A204.1 (cell line): ENCODE measurements around the gene IPO5.
"Not testable (repeated sequence)": the region's sequence is repeated elsewhere in the genome, so short reads cannot be mapped to it uniquely, and the experiment has no call there.

Experiments
- FAIRE-seq: peaks from 2 replicates; lab custom pipeline; 2012; peaks lifted over from hg19 to GRCh38; lab: Jason Lieb, UNC

Gene IPO5

GRCh38 chr13:98014766-98015165 lies 61.3 kb downstream of the IPO5 start:
- FAIRE-seq: no peak

- no peak for FAIRE-seq
Observed at GRCh38 chr13:98018293-98018692, 64.8 kb downstream of the IPO5 start.

GRCh38 chr13:98019186-98019585 lies 65.7 kb downstream of the IPO5 start:
- no peak for FAIRE-seq

GRCh38 chr13:98020271-98020670 lies 66.8 kb downstream of the IPO5 start:
- no peak for FAIRE-seq

GRCh38 chr13:98022210-98022609 lies 68.7 kb downstream of the IPO5 start:
- FAIRE-seq: no peak

GRCh38 chr13:98025480-98026025 lies 72.1 kb downstream of the IPO5 start:
- FAIRE-seq: no peak

GRCh38 chr13:98026457-98026857 lies 73.0 kb downstream of the IPO5 start:
- no peak for FAIRE-seq

GRCh38 chr13:98032168-98032567 lies 78.7 kb downstream of the IPO5 start:
- no peak for FAIRE-seq

GRCh38 chr13:98033277-98034247 lies 80.1 kb downstream of the IPO5 start:
- peak; percentile 80 for FAIRE-seq

GRCh38 chr13:98035373-98035772 lies 81.9 kb downstream of the IPO5 start:
- no peak for FAIRE-seq

- FAIRE-seq: not testable (repeated sequence)
Observed at GRCh38 chr13:98036564-98037302, 83.3 kb downstream of the IPO5 start.

- FAIRE-seq: no peak
Observed at GRCh38 chr13:98039261-98039660, 85.8 kb downstream of the IPO5 start.

GRCh38 chr13:98039964-98040363 lies 86.5 kb downstream of the IPO5 start:
- FAIRE-seq: no peak

- no peak for FAIRE-seq
Observed at GRCh38 chr13:98041081-98041820, 87.8 kb downstream of the IPO5 start.

GRCh38 chr13:98044301-98044700 lies 90.8 kb downstream of the IPO5 start:
- FAIRE-seq: no peak

GRCh38 chr13:98047785-98048184 lies 94.3 kb downstream of the IPO5 start:
- not testable (repeated sequence) for FAIRE-seq

- no peak for FAIRE-seq
Observed at GRCh38 chr13:98048265-98048664, 94.8 kb downstream of the IPO5 start.

- FAIRE-seq: no peak
Observed at GRCh38 chr13:98050041-98050466, 96.6 kb downstream of the IPO5 start.

- no peak for FAIRE-seq
Observed at GRCh38 chr13:98052412-98052811, 98.9 kb downstream of the IPO5 start.

- FAIRE-seq: no peak
Observed at GRCh38 chr13:98054301-98054700, 100.8 kb downstream of the IPO5 start.

GRCh38 chr13:98055623-98056022 lies 102.1 kb downstream of the IPO5 start:
- FAIRE-seq: no peak

GRCh38 chr13:98056839-98057410 lies 103.5 kb downstream of the IPO5 start:
- no peak for FAIRE-seq
